Esophagus muscularis mucosa (tissue), 4 donors: ENCODE results near the gene SNX13. TPM values are rescaled to one million over a fixed set of nuclear protein-coding genes. Genes with fewer than 3 reads are reported as not detected.

Source experiments
- DNase-seq: peaks from one replicate; pipeline ENCODE4 v3.0.0-alpha.2; 2017; ENCODE audit errors: extremely low spot score
- H3K27ac ChIP-seq, 4 donors: fragments of 200-600 bp; sonication (generic); replicated peaks in 1 of 4; 1 replicate in 3 of 4; 2 replicates in 1 of 4; pipeline ENCODE4 v1.5.1; 2016 to 2019; ENCODE audit warnings: mild to moderate bottlenecking in 1 of 4
- H3K27me3 ChIP-seq, 4 donors: fragments of 200-600 bp; sonication (generic); one replicate each; pipeline versions ENCODE4 v1.5.1 to v1.6.0; 2016 to 2019
- H3K36me3 ChIP-seq, 4 donors: fragments of 200-600 bp; sonication (generic); one replicate each; pipeline ENCODE4 v1.5.1; 2016 to 2019
- H3K4me1 ChIP-seq, 4 donors: fragments of 200-600 bp; sonication (generic); one replicate each; pipeline ENCODE4 v1.5.1; 2016 to 2019
- H3K4me3 ChIP-seq, 4 donors: fragments of 200-600 bp; sonication (generic); 1 replicate in 2 of 4; 2 replicates in 2 of 4; pipeline ENCODE4 v1.5.1; 2016 to 2019; ENCODE audit warnings: mild to moderate bottlenecking in 4 of 4, moderate library complexity in 1 of 4
- H3K9me3 ChIP-seq, 4 donors: fragments of 200-600 bp; sonication (generic); 1 replicate in 3 of 4; 2 replicates in 1 of 4; pipeline ENCODE4 v1.5.1; 2016 to 2019
- EP300 ChIP-seq: sonication (generic); formaldehyde crosslinking; IDR thresholded peaks from one replicate; pipeline ENCODE4 v1.6.1; 2017; ENCODE audit warnings: antibody characterized with exemption
- POLR2A ChIP-seq: fragments of 450-650 bp; IDR thresholded peaks from one replicate; pipeline ENCODE4 v1.6.1; 2017; ENCODE audit warnings: antibody characterized with exemption, moderate library complexity, mild to moderate bottlenecking, low read depth
- POLR2AphosphoS5 ChIP-seq, 2 donors: sonication (generic); formaldehyde crosslinking; IDR thresholded peaks; one replicate each; pipeline ENCODE4 v1.6.1; 2017; ENCODE audit warnings: antibody characterized with exemption in 2 of 2
- WGBS: methylation state at CpG from one replicate; pipeline ENCODE4 v1.1.5; 2018; 5-methylcytosine and 5-hydroxymethylcytosine counted together
- intact Hi-C: fragments of 100-400 bp; cut with DNase I; formaldehyde crosslinking; loops from one replicate; pipeline ENCODE4 v1.15.1; 2023
- total RNA-seq, 4 donors: library from RNA; depleted of rRNA; stranded (reverse); fragments of >200 nt; gene quantifications; one replicate each; pipeline versions ENCODE4 v1.1.0 to v1.2.1, GENCODE V29; 2016
- TF ChIP-seq, protein P1 (sequence below), 3 experiments: fragments of 200-600 bp in 2 of 3; fragments of 450-650 bp in 1 of 3; sonication (generic) in 2 of 3; IDR thresholded peaks; one replicate each; pipeline ENCODE4 v1.5.1; 2017 to 2019; ENCODE audit warnings: antibody characterized with exemption in 3 of 3, mild to moderate bottlenecking in 2 of 3, moderate library complexity in 1 of 3

SNX13 gene
- total RNA-seq, 4 donors from 2014 or later: 37.9 to 51.8 (median 43.9) TPM

DNA sequence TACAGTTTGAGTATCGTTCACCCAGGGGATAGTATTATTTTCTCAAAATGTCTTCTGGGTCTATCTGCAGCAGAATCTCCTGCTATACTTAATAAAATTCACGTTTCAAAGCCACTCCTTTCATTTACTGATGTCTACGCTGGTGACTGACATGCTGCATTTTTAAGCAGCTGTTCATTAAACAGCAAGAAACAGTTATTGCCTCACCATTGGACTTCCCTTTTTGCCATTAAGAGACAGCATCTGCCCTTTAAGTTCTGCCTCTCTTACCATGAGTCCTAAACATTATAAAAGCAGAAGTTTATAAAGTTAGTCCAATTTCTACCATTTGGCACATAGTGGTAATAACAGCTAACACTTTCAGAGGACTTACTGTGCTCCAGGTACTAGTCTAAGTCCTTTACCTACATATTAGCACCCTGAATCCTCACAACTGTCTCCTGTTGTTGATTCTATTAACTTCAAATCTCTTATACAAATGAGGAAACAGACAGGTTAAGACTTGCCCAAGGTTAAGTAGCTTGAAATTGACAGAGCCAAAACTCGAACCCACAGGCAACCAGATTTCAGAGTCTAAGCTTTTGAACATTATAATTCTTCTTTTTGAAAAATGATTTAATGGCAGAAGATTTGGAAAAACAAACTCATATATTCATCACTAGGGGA, 169.5 kb downstream of the SNX13 start:
- intact Hi-C loops: no loop called here
- no peak for TF ChIP-seq POLR2AphosphoS5 (IDR thresholded peaks at IDR 0.05)
- TF ChIP-seq POLR2A: no peak
- TF ChIP-seq EP300: no peak
- TF ChIP-seq, protein P1, sequence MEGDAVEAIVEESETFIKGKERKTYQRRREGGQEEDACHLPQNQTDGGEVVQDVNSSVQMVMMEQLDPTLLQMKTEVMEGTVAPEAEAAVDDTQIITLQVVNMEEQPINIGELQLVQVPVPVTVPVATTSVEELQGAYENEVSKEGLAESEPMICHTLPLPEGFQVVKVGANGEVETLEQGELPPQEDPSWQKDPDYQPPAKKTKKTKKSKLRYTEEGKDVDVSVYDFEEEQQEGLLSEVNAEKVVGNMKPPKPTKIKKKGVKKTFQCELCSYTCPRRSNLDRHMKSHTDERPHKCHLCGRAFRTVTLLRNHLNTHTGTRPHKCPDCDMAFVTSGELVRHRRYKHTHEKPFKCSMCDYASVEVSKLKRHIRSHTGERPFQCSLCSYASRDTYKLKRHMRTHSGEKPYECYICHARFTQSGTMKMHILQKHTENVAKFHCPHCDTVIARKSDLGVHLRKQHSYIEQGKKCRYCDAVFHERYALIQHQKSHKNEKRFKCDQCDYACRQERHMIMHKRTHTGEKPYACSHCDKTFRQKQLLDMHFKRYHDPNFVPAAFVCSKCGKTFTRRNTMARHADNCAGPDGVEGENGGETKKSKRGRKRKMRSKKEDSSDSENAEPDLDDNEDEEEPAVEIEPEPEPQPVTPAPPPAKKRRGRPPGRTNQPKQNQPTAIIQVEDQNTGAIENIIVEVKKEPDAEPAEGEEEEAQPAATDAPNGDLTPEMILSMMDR (IDR thresholded peaks at IDR 0.05): no peak
- Histone ChIP-seq H3K4me3 (no peak overlapping the region), H3K9me3 (no peaks in the 10 kb centered on the region), H3K36me3 (no peaks in the 10 kb centered on the region), H3K27me3 (no peaks in the 10 kb centered on the region), H3K4me1 (peaks cover 0 to 16% (median 0%) of the 10 kb centered on the region in 4 donors), H3K27ac (no peak overlapping the region)
- WGBS: 70% methylated on average over 4 of the region's 4 CpGs
- DNase-seq: no peak

DNA sequence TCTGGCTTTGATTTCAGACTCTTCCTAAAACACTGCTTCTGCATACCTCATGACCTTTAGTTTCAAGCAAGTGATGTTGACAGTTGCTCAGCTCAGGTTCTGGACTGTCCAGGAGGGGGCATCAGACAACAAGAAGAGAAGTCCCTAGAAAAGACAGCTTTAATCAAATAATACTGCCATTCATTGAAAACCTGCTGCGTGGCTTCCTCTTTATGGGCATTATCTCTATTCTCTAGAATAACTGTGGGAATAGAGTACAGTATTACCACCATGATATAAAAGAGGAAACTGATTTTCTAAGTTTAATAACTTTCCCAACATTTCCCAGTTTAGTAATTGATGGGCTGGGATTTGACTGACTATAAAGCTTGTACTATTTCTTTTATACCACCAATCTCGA, 170.4 kb downstream of the SNX13 start:
- intact Hi-C loops: no loop called here
- H3K9me3 ChIP-seq: no peaks in the 10 kb centered on the region
- H3K27me3 ChIP-seq: no peaks in the 10 kb centered on the region
- no peak for TF ChIP-seq POLR2AphosphoS5 (IDR thresholded peaks at IDR 0.05)
- no peak for TF ChIP-seq POLR2A
- TF ChIP-seq, protein P1 (IDR thresholded peaks at IDR 0.05): peak; percentile 55 to 65 (median 55)
- TF ChIP-seq EP300: no peak
- no peak for DNase-seq
- H3K4me3 ChIP-seq: no peak overlapping the region
- H3K27ac ChIP-seq: no peak overlapping the region
- peaks cover 0 to 16% (median 0%) of the 10 kb centered on the region in 4 donors for H3K4me1 ChIP-seq
- 22% methylated on average over 2 of the region's 2 CpGs for WGBS
- no peaks in the 10 kb centered on the region for H3K36me3 ChIP-seq

DNA sequence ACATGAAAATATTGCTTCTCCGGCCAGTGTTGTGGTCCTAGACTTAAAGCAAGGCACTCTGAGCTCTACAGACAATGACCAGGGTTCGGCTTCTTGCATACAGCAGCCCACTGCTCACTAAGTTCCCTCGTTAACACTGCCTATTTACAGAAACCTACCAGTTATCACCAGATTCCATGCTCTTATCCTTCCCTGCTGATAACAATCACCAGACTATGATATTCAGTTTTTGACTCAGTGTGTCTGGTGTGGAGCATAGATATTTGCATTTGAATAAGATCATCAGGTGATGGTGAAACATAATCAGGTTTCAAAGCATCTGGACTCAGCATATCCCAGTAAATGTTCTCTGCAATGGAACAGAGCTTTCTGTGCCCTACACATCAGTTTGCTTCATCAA, 182.3 kb downstream of the SNX13 start:
- Histone ChIP-seq H3K4me1 (no peaks in the 10 kb centered on the region), H3K27ac (no peak overlapping the region), H3K36me3 (no peaks in the 10 kb centered on the region), H3K9me3 (peaks cover 0 to 12% (median 3%) of the 10 kb centered on the region in 4 donors), H3K27me3 (no peaks in the 10 kb centered on the region), H3K4me3 (no peak overlapping the region)
- intact Hi-C loops: no loop called here
- TF ChIP-seq, protein P1 (IDR thresholded peaks at IDR 0.05): no peak
- no peak for TF ChIP-seq POLR2AphosphoS5 (IDR thresholded peaks at IDR 0.05)
- no peak for TF ChIP-seq POLR2A
- no peak for TF ChIP-seq EP300
- WGBS: 88% methylated on average over 3 of the region's 3 CpGs
- no peak for DNase-seq

DNA sequence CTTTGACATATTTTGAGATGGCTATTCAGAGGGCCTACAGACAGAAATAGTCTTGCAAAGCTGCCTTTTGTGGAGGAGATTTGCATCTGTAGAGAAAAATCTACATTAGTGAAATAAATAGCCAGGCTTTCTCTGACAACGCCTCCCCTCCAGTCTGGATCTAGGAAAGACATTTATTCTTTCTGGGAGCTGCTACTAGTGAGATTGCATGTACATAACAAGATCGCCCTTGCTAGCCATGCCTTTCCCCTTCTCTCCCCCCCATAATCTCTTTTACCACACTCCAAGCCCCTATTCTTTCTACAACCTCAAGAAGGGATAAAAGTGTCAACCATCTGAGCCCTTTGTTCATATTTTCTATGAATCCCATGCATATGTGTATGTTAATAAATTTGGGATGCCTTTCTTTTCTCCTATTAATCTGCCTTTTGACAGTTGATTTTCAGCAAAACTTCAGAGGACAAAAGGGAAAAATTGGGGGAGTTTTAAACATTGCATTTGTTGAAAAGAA, 194.2 kb downstream of the SNX13 start:
- WGBS: 79% methylated on average over 2 of the region's 2 CpGs
- Histone ChIP-seq H3K36me3 (no peaks in the 10 kb centered on the region), H3K27me3 (no peaks in the 10 kb centered on the region), H3K4me1 (no peaks in the 10 kb centered on the region), H3K9me3 (no peaks in the 10 kb centered on the region), H3K4me3 (no peak overlapping the region), H3K27ac (no peak overlapping the region)
- intact Hi-C loops: no loop called here
- TF ChIP-seq POLR2A (no peak), POLR2AphosphoS5 (IDR thresholded peaks at IDR 0.05) (no peak), EP300 (no peak)
- TF ChIP-seq, protein P1 (IDR thresholded peaks at IDR 0.05): no peak
- no peak for DNase-seq

DNA sequence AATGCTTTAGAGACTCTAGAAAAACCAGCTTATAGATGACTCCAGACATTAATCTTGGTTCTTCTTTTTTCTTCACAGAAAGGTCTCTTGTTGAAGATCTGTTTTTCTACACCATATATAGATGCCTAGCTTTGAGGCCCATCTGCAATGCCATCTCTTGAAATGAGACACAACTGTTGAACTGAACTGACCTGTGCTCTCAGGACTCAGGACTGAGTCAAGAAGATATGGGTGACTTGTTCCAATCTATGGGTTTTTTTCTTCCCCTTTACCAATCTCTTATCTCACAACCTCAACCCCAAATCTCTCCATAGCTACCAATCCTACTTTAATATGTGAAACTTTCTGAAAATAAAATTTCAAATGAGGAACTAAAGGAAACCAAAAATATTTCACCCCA, 194.7 kb downstream of the SNX13 start:
- no peaks in the 10 kb centered on the region for H3K27me3 ChIP-seq
- intact Hi-C loops: no loop called here
- no peak overlapping the region for H3K4me3 ChIP-seq
- TF ChIP-seq POLR2A (no peak), EP300 (no peak), POLR2AphosphoS5 (IDR thresholded peaks at IDR 0.05) (no peak)
- TF ChIP-seq, protein P1 (IDR thresholded peaks at IDR 0.05): no peak
- no peaks in the 10 kb centered on the region for H3K36me3 ChIP-seq
- no peaks in the 10 kb centered on the region for H3K4me1 ChIP-seq
- H3K9me3 ChIP-seq: no peaks in the 10 kb centered on the region
- H3K27ac ChIP-seq: no peak overlapping the region
- no peak for DNase-seq
